ENCODE results near the gene VPS36.
"Not testable (repeated sequence)": the region's sequence is repeated elsewhere in the genome, so short reads cannot be mapped to it uniquely, and the experiment has no call there.

GRCh38 chr13:52487078-52487477, 36.6 kb upstream of the VPS36 start:
- not testable (repeated sequence) for TF ChIP-seq EZH2 (IDR thresholded peaks at IDR 0.05; ENCODE audit: borderline replicate concordance, insufficient read depth, low read length, poor library complexity, severe bottlenecking); CTCF (IDR thresholded peaks at IDR 0.05; ENCODE audit: poor library complexity, severe bottlenecking)
